ENCODE results near the gene TLX1.

DNA sequence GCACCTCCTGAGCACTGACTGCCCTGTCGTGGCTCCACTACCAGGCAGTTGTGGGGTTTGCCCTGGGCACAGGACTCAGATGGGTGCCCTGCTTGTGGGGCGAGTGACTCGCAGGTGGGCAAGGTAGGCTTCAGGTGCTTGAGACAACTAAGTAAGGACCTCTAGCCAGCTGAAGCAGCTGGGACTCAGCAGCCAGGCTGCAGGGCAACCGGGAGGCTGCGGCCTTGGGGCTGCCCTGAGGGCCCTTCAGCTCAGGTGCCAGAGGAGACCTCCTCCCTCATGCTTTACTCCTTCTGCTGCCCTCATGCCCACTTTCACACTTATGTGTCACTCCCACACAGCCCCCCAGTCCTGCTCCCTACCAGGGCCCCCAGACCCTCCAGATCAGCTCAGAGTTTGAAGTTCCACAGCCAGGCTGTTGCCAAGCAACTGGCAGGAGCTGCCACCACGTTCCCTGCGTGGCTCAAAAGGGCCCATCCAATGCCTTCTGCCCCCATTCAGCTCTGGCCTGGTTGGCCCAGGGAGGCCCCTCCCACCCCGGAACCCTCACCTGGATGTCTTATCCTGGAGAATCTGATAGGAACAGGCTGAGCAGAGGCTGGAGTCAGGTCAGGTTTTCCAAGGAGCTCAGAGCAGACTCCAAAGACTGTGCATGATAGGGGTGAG, 10.0 kb downstream of the TLX1 start:
- no peak for TF ChIP-seq EZH2phosphoT487 (IDR thresholded peaks at IDR 0.05; ENCODE audit: low read depth, severe bottlenecking, unreplicated experiment)
- TF ChIP-seq, protein P1, sequence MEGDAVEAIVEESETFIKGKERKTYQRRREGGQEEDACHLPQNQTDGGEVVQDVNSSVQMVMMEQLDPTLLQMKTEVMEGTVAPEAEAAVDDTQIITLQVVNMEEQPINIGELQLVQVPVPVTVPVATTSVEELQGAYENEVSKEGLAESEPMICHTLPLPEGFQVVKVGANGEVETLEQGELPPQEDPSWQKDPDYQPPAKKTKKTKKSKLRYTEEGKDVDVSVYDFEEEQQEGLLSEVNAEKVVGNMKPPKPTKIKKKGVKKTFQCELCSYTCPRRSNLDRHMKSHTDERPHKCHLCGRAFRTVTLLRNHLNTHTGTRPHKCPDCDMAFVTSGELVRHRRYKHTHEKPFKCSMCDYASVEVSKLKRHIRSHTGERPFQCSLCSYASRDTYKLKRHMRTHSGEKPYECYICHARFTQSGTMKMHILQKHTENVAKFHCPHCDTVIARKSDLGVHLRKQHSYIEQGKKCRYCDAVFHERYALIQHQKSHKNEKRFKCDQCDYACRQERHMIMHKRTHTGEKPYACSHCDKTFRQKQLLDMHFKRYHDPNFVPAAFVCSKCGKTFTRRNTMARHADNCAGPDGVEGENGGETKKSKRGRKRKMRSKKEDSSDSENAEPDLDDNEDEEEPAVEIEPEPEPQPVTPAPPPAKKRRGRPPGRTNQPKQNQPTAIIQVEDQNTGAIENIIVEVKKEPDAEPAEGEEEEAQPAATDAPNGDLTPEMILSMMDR (IDR thresholded peaks at IDR 0.05; ENCODE audit: poor library complexity): no peak
